K562 (cell line): ENCODE results near the gene LPAR2. TPM values are rescaled to one million over a fixed set of nuclear protein-coding genes. Genes with fewer than 3 reads are reported as not detected.

Experiments used
- ATAC-seq: fragments of 200-7000 bp; cut with Tn5 transposase; 3 replicates; pipeline ENCODE4 v1.9.1; 2020; ENCODE audit warnings: moderate library complexity
- BruUV-seq: library from RNA; stranded (reverse); fragments of 400-500 nt; replicated peaks from 2 replicates; lab custom pipeline; 2021; lab: Mats Ljungman, UMichigan
- CTCF ChIA-PET: fragments of 300-600 bp; formaldehyde crosslinking; extraction: SDS; loops from one replicate; lab custom pipeline; 2021; ENCODE audit warnings: low intra/inter-chr PET ratio; lab: Yijun Ruan, JAX
- POLR2A ChIA-PET: fragments of 300-600, 350-650 bp; sonication (Branson Sonifier 250); formaldehyde crosslinking; extraction: SDS; loops from one replicate; lab custom pipeline; 2021; ENCODE audit warnings: antibody characterized with exemption, inconsistent platforms; lab: Yijun Ruan, JAX
- DNase-seq, 4 experiments: peaks; one replicate each; pipeline versions ENCODE4 v3.0.0 to v3.0.0-alpha.2; 2011 to 2018; ENCODE audit warnings: low spot score in 3 of 4, mixed read lengths in 3 of 4; ENCODE audit errors: extremely low read depth in 1 of 4
- FAIRE-seq: peaks from 2 replicates; lab custom pipeline; 2011; peaks lifted over from hg19 to GRCh38; lab: Jason Lieb, UNC
- H2AFZ ChIP-seq: 2 replicates; pipeline ENCODE4 v1.6.0; 2011; ENCODE audit warnings: low read depth, low read length, control low read depth, inconsistent platforms
- H3K27ac ChIP-seq: fragments of 200-600 bp; 3 replicates; pipeline ENCODE4 v1.8.0; 2011; ENCODE audit warnings: low read depth, mild to moderate bottlenecking, control low read depth, inconsistent platforms, low read length, moderate library complexity, mixed read lengths; ENCODE audit errors: extremely low read depth
- H3K27me3 ChIP-seq, 2 experiments: fragments of 300-600 bp in 1 of 2; 2 replicates in 1 of 2; 3 replicates in 1 of 2; pipeline versions ENCODE4 v1.6.0 to v1.8.0; 2011; ENCODE audit warnings: inconsistent platforms in 2 of 2, low read length in 2 of 2, mild to moderate bottlenecking in 1 of 2, mixed read lengths in 1 of 2, moderate library complexity in 1 of 2; ENCODE audit not compliant: control insufficient read depth in 2 of 2, insufficient read depth in 2 of 2
- H3K36me3 ChIP-seq: fragments of 300-600 bp; 3 replicates; pipeline ENCODE4 v1.8.0; 2011; ENCODE audit warnings: mild to moderate bottlenecking, low read length, inconsistent platforms; ENCODE audit not compliant: control insufficient read depth, insufficient read depth
- H3K4me1 ChIP-seq, 2 experiments: fragments of 200-600 bp in 1 of 2; replicated peaks in 1 of 2; 2 replicates in 1 of 2; 3 replicates in 1 of 2; pipeline versions ENCODE4 v1.5.1 to v1.8.0; 2011; ENCODE audit warnings: inconsistent platforms in 2 of 2, low read length in 2 of 2, mild to moderate bottlenecking in 1 of 2, mixed read lengths in 1 of 2, moderate library complexity in 1 of 2; ENCODE audit not compliant: control insufficient read depth in 2 of 2, insufficient read depth in 2 of 2
- H3K4me2 ChIP-seq: 2 replicates; pipeline ENCODE4 v1.6.1; 2011; ENCODE audit warnings: low read length, control low read depth, inconsistent platforms, mixed read lengths; ENCODE audit not compliant: insufficient read depth
- H3K4me3 ChIP-seq: fragments of 200-600 bp; sonication (generic), shearing (Covaris generic); 2 replicates; pipeline ENCODE4 v1.5.1; 2016; ENCODE audit warnings: control low read depth, inconsistent platforms
- H3K79me2 ChIP-seq: fragments of 200-600 bp; 3 replicates; pipeline ENCODE4 v1.8.0; 2011; ENCODE audit warnings: low read length, inconsistent platforms; ENCODE audit not compliant: control insufficient read depth, insufficient read depth
- H3K9ac ChIP-seq, 2 experiments: 2 replicates each; pipeline versions ENCODE4 v1.6.0 to v1.6.1; 2011; ENCODE audit warnings: low read depth in 2 of 2, low read length in 2 of 2, control low read depth in 1 of 2, inconsistent platforms in 1 of 2, mild to moderate bottlenecking in 1 of 2, mixed read lengths in 1 of 2; ENCODE audit not compliant: insufficient read depth in 1 of 2
- H3K9me1 ChIP-seq: one replicate; pipeline ENCODE4 v1.6.0; 2011; ENCODE audit warnings: inconsistent platforms, mild to moderate bottlenecking, low read length, moderate library complexity; ENCODE audit not compliant: control insufficient read depth, insufficient read depth
- H3K9me3 ChIP-seq: replicated peaks from 2 replicates; pipeline ENCODE4 v1.5.1; 2011; ENCODE audit warnings: low read depth, low read length, inconsistent platforms; ENCODE audit not compliant: control insufficient read depth, insufficient read depth
- H4K20me1 ChIP-seq: replicated peaks from 2 replicates; pipeline ENCODE4 v1.6.1; 2011; ENCODE audit warnings: low read length, inconsistent platforms, mixed read lengths; ENCODE audit not compliant: control insufficient read depth, insufficient read depth
- ARHGAP35 ChIP-seq: fragments of 450-650 bp; IDR thresholded peaks from 2 replicates; pipeline ENCODE4 v1.6.1; 2018; ENCODE audit not compliant: partially characterized antibody
- ASH1L ChIP-seq: fragments of 450-650 bp; IDR thresholded peaks from 2 replicates; pipeline ENCODE4 v1.6.1; 2018; ENCODE audit warnings: borderline replicate concordance, mild to moderate bottlenecking, low read depth; ENCODE audit not compliant: partially characterized antibody
- BDP1 ChIP-seq: IDR thresholded peaks from 3 replicates; pipeline ENCODE4 v1.6.1; 2011; ENCODE audit not compliant: insufficient read length, insufficient read depth
- E2F6 ChIP-seq, 2 experiments: IDR thresholded peaks; 2 replicates each; pipeline ENCODE4 v1.6.1; 2011; ENCODE audit warnings: borderline replicate concordance in 1 of 2, control low read depth in 1 of 2, low read depth in 1 of 2, low read length in 1 of 2, mild to moderate bottlenecking in 1 of 2, mixed read lengths in 1 of 2, moderate library complexity in 1 of 2; ENCODE audit not compliant: insufficient read depth in 1 of 2, insufficient read length in 1 of 2, poor library complexity in 1 of 2, severe bottlenecking in 1 of 2; ENCODE audit errors: extremely low read depth in 1 of 2
- HBP1 ChIP-seq: fragments of 450-650 bp; formaldehyde crosslinking; IDR thresholded peaks from 2 replicates; pipeline ENCODE4 v1.4.0; 2022; ENCODE audit warnings: missing genetic modification characterization
- L3MBTL2 ChIP-seq: fragments of 450-650 bp; IDR thresholded peaks from 2 replicates; pipeline ENCODE4 v1.6.1; 2016; ENCODE audit warnings: mild to moderate bottlenecking, moderate library complexity
- TCF3 ChIP-seq: sonication (generic); formaldehyde crosslinking; IDR thresholded peaks from 2 replicates; pipeline ENCODE4 v1.4.0; 2020; ENCODE audit warnings: mild to moderate bottlenecking, missing genetic modification reagents
- U2AF1 ChIP-seq: fragments of 200-400 bp; formaldehyde crosslinking; optimal IDR thresholded peaks from 2 replicates; pipeline ENCODE3; 2017; ENCODE audit warnings: mild to moderate bottlenecking, low read depth, low read length, moderate library complexity
- ZBTB40 ChIP-seq, 2 experiments: fragments of 450-650 bp in 1 of 2; sonication (generic) in 1 of 2; formaldehyde crosslinking in 1 of 2; IDR thresholded peaks; 2 replicates each; pipeline versions ENCODE4 v1.7.1 to v1.9.0; 2016 to 2022; ENCODE audit warnings: inconsistent platforms in 1 of 2, mild to moderate bottlenecking in 1 of 2, missing genetic modification reagents in 1 of 2
- WGBS: fragments of 100-300 bp; shearing (Covaris generic); methylation state at CpG from one replicate; pipeline ENCODE4 v1.1.6; 2016; ENCODE audit warnings: low coverage, mixed read lengths; ENCODE audit not compliant: insufficient coverage; ENCODE audit errors: missing lambda C conversion rate; 5-methylcytosine and 5-hydroxymethylcytosine counted together
- in situ Hi-C: fragments of 300-500 bp; cut with MboI; formaldehyde crosslinking; loops from 4 replicates; pipeline ENCODE4 v1.15.0; 2018; ENCODE audit warnings: inconsistent platforms, mixed read lengths
- intact Hi-C: fragments of 100-400 bp; cut with micrococcal nuclease; formaldehyde crosslinking; loops from 2 replicates; pipeline ENCODE4 v1.14.2; 2022
- polyA plus RNA-seq, 8 experiments: library from polyadenylated mRNA; depleted of rRNA in 4 of 8; stranded (reverse) in 5 of 8; unstranded in 3 of 8; fragments of >200 nt; fragmentation: Nextera tagmentation in 2 of 8; fragmentation: Illumina TruSeq in 1 of 8; extraction: Ambion mirVana in 2 of 8; extraction: Trizol in 1 of 8; gene quantifications; 2 replicates each; pipeline versions ENCODE4 v1.2.1 to v1.2.3, GENCODE V29; 2011 to 2014; ENCODE audit warnings: inconsistent platforms in 1 of 8, missing spikeins in 1 of 8
- total RNA-seq, 7 experiments: library from RNA; depleted of rRNA in 6 of 7; stranded (reverse); fragments of >200 nt in 6 of 7; fragmentation: Illumina TruSeq in 2 of 7; extraction: Trizol in 2 of 7; gene quantifications; 2 replicates each; pipeline versions ENCODE4 v1.2.1 to v1.2.3, GENCODE V29; 2011 to 2021; ENCODE audit warnings: low replicate concordance in 1 of 7

Gene LPAR2
- total and polyA plus RNA-seq, 9 of the 15 experiments (the other 6 are each of a cell fraction or from before 2014, with no cell fraction given), result 0.63 to 13.8 (median 4.4) TPM

GRCh38 chr19:19615086-19615485 is 12.9 kb downstream of the LPAR2 start:
- H3K9me3 ChIP-seq, result no peaks in the 10 kb centered on the region
- intact Hi-C loops, result no loop called here
- POLR2A ChIA-PET, result no interaction called here
- H3K36me3 ChIP-seq, result no peaks in the 10 kb centered on the region
- H3K27me3 ChIP-seq, result no peaks in the 10 kb centered on the region
- H3K9ac ChIP-seq, result no peak overlapping the region
- FAIRE-seq (no peak), ATAC-seq (no peak), DNase-seq (no peak)
- no peak overlapping the region for H3K4me2 ChIP-seq
- in situ Hi-C loops, result no loop called here
- H4K20me1 ChIP-seq, result no peaks in the 10 kb centered on the region
- CTCF ChIA-PET, result no interaction called here
- no TSS peak for BruUV-seq
- no peak overlapping the region for H3K27ac ChIP-seq
- no peak overlapping the region for H2AFZ ChIP-seq
- peaks cover 5 to 21% of the 10 kb centered on the region in 2 experiments; a peak in 4 of 5 replicates for H3K4me1 ChIP-seq
- 52% methylated on average over 2 of the region's 3 CpGs for WGBS
- no peaks in the 10 kb centered on the region for H3K9me1 ChIP-seq
- no peak overlapping the region for H3K4me3 ChIP-seq
- no peaks in the 10 kb centered on the region for H3K79me2 ChIP-seq
- TF ChIP-seq ASH1L (no peak), ZBTB40 (IDR thresholded peaks at IDR 0.05) (no peak), ZBTB40 (CRISPR knock-in tag; IDR thresholded peaks at IDR 0.05) (no peak), L3MBTL2 (peak; percentile 22; the same call in 1 of the 2 replicates), U2AF1 (no peak), HBP1 (CRISPR knock-in tag) (no peak), ARHGAP35 (no peak), BDP1 (no peak), E2F6 (IDR thresholded peaks at IDR 0.05; ENCODE audit: borderline replicate concordance in 1 of 2, extremely low read depth in 1 of 2, insufficient read depth in 1 of 2, insufficient read length in 1 of 2, low read depth in 1 of 2, low read length in 1 of 2, poor library complexity in 1 of 2, severe bottlenecking in 1 of 2) (peak in 1 of 2 experiments; percentile 9), TCF3 (CRISPR knock-in tag) (no peak)
